Calu3 (cell line): Measurements from ENCODE around the gene NUP62. TPM values are rescaled to one million over a fixed set of nuclear protein-coding genes. Genes with fewer than 3 reads are reported as not detected.

Experiments used
- BruUV-seq: library from RNA; stranded (reverse); fragments of 400-500 nt; replicated peaks from 2 replicates; lab custom pipeline; 2021; lab: Mats Ljungman, UMichigan
- CTCF ChIA-PET: fragments of 300-600 bp; sonication (Branson Sonifier 250); formaldehyde crosslinking; loops from one replicate; lab custom pipeline; 2022; ENCODE audit warnings: antibody characterized with exemption; lab: Charles Lee
- DNase-seq: peaks from one replicate; pipeline ENCODE4 v3.0.0; 2022
- H3K27ac Mint-ChIP-seq: one replicate; pipeline ENCODE4 v1.8.0; 2022; ENCODE audit warnings: mixed read lengths; ENCODE audit not compliant: unreplicated experiment
- H3K27me3 Mint-ChIP-seq: one replicate; pipeline ENCODE4 v1.8.0; 2022; ENCODE audit warnings: mixed read lengths; ENCODE audit not compliant: unreplicated experiment
- H3K36me3 Mint-ChIP-seq: one replicate; pipeline ENCODE4 v1.8.0; 2022; ENCODE audit warnings: mild to moderate bottlenecking, moderate library complexity, mixed read lengths; ENCODE audit not compliant: insufficient read depth, unreplicated experiment
- H3K4me1 Mint-ChIP-seq: one replicate; pipeline ENCODE4 v1.8.0; 2022; ENCODE audit warnings: mild to moderate bottlenecking, low read depth, mixed read lengths; ENCODE audit not compliant: unreplicated experiment
- H3K4me3 Mint-ChIP-seq: one replicate; pipeline ENCODE4 v1.8.0; 2022; ENCODE audit warnings: mild to moderate bottlenecking, low read depth, moderate library complexity, mixed read lengths; ENCODE audit not compliant: unreplicated experiment
- H3K9me3 Mint-ChIP-seq: one replicate; pipeline ENCODE4 v1.8.0; 2022; ENCODE audit warnings: low read depth, mixed read lengths; ENCODE audit not compliant: unreplicated experiment
- CTCF ChIP-seq: fragments of 200-600 bp; IDR thresholded peaks from one replicate; pipeline ENCODE4 v1.8.0; 2022; ENCODE audit warnings: antibody characterized with exemption; ENCODE audit not compliant: unreplicated experiment
- intact Hi-C: fragments of 100-400 bp; cut with micrococcal nuclease; formaldehyde crosslinking; loops from one replicate; pipeline ENCODE4 v1.10.0; 2022; ENCODE audit not compliant: unreplicated experiment
- total RNA-seq: library from RNA; stranded (reverse); gene quantifications from 2 replicates; pipeline ENCODE4 v1.2.3, GENCODE V29; 2022

NUP62 gene
- total RNA-seq, 1 experiment from 2014 or later: 124 TPM

GRCh38 chr19:49862391-49863253 lies 66.7 kb downstream of the NUP62 start:
- no TSS peak for BruUV-seq
- Mint-ChIP-seq H3K4me1 (peaks cover 38% of the 10 kb centered on the region), H3K27me3 (no peaks in the 10 kb centered on the region), H3K27ac (peak overlapping the region; percentile 47), H3K4me3 (no peak overlapping the region), H3K9me3 (no peaks in the 10 kb centered on the region), H3K36me3 (peaks cover 44% of the 10 kb centered on the region)
- no peak for TF ChIP-seq CTCF
- DNase-seq: peak; percentile 25
- CTCF ChIA-PET: no interaction called here
- intact Hi-C loops: no loop called here

- TF ChIP-seq CTCF: no peak
- Mint-ChIP-seq H3K4me1 (peaks cover 34% of the 10 kb centered on the region), H3K27ac (peak overlapping the region; percentile 36), H3K27me3 (no peaks in the 10 kb centered on the region), H3K9me3 (no peaks in the 10 kb centered on the region), H3K36me3 (peaks cover 53% of the 10 kb centered on the region), H3K4me3 (no peak overlapping the region)
- intact Hi-C loops: no loop called here
- no TSS peak for BruUV-seq
- DNase-seq: no peak
- CTCF ChIA-PET: no interaction called here
These were observed 67.5 kb downstream of the NUP62 start for GRCh38 chr19:49861541-49862378.

- Mint-ChIP-seq H3K9me3 (no peaks in the 10 kb centered on the region), H3K4me1 (peaks cover 28% of the 10 kb centered on the region), H3K27me3 (no peaks in the 10 kb centered on the region), H3K27ac (no peak overlapping the region), H3K36me3 (peaks cover 59% of the 10 kb centered on the region), H3K4me3 (no peak overlapping the region)
- peak; percentile 22 for DNase-seq
- intact Hi-C loops: no loop called here
- no TSS peak for BruUV-seq
- no peak for TF ChIP-seq CTCF
- CTCF ChIA-PET: no interaction called here
These were observed 68.2 kb downstream of the NUP62 start for GRCh38 chr19:49861107-49861506.

GRCh38 chr19:49860336-49861102 lies 68.8 kb downstream of the NUP62 start:
- no TSS peak for BruUV-seq
- Mint-ChIP-seq H3K9me3 (no peaks in the 10 kb centered on the region), H3K27ac (no peak overlapping the region), H3K36me3 (peaks cover 65% of the 10 kb centered on the region), H3K27me3 (no peaks in the 10 kb centered on the region), H3K4me1 (peaks cover 22% of the 10 kb centered on the region), H3K4me3 (peak overlapping the region; percentile 5)
- TF ChIP-seq CTCF: no peak
- DNase-seq: no peak
- CTCF ChIA-PET: no interaction called here
- intact Hi-C loops: no loop called here
